GM21825 (cell line): ENCODE measurements around the gene EVX2.

Experiments used
- ATAC-seq: cut with Tn5 transposase; IDR thresholded peaks from one replicate; pipeline ENCODE4 v1.9.1; 2021; ENCODE audit warnings: mild to moderate bottlenecking, moderate library complexity; ENCODE audit not compliant: unreplicated experiment

EVX2 gene

GRCh38 chr2:176109192-176109901, 25.6 kb upstream of the EVX2 start:
- ATAC-seq: no peak

- no peak for ATAC-seq
These were observed 24.0 kb upstream of the EVX2 start for GRCh38 chr2:176107731-176108181.

GRCh38 chr2:176106581-176107539, 23.1 kb upstream of the EVX2 start, which contains the start of gene HOXD11:
HOXD11 (plus strand) TSS chr2:176107280; CDS start chr2:176107356, 76 bp downstream.
- ATAC-seq: no peak

GRCh38 chr2:176105730-176106580, 22.2 kb upstream of the EVX2 start:
- no peak for ATAC-seq

GRCh38 chr2:176105078-176105729, 21.4 kb upstream of the EVX2 start:
- ATAC-seq: no peak

- ATAC-seq: no peak
These were observed 20.7 kb upstream of the EVX2 start for GRCh38 chr2:176104316-176105077.

- ATAC-seq: no peak
These were observed 20.1 kb upstream of the EVX2 start for GRCh38 chr2:176103742-176104315.

GRCh38 chr2:176103194-176103593, 19.4 kb upstream of the EVX2 start:
- ATAC-seq: no peak

- ATAC-seq: no peak
These were observed 18.6 kb upstream of the EVX2 start for GRCh38 chr2:176102309-176102866.

- no peak for ATAC-seq
These were observed 18.1 kb upstream of the EVX2 start for GRCh38 chr2:176101842-176102241.

- no peak for ATAC-seq
These were observed 17.6 kb upstream of the EVX2 start for GRCh38 chr2:176101216-176101830.

- ATAC-seq: no peak
These were observed 16.9 kb upstream of the EVX2 start for GRCh38 chr2:176100547-176101140.

- no peak for ATAC-seq
These were observed 16.2 kb upstream of the EVX2 start, which contains the start of gene HOXD12 for GRCh38 chr2:176099728-176100546. HOXD12 (plus strand) TSS chr2:176099795; CDS start chr2:176099802, 7 bp downstream.

GRCh38 chr2:176099159-176099727, 15.5 kb upstream of the EVX2 start:
- ATAC-seq: no peak

- ATAC-seq: no peak
These were observed 14.8 kb upstream of the EVX2 start for GRCh38 chr2:176098366-176099158.

GRCh38 chr2:176097820-176098365, 14.1 kb upstream of the EVX2 start:
- ATAC-seq: no peak
